Brain microvascular endothelial cell (primary cell): ENCODE measurements around the gene TKTL1.

Experiments
- DNase-seq: peaks from one replicate; pipeline ENCODE4 v3.0.0-alpha.2; 2020
- H3K27ac ChIP-seq: fragments of 250-450 bp; sonication (Bioruptor Pico); 2 replicates; pipeline ENCODE4 v1.5.1; 2020; ENCODE audit warnings: mild to moderate bottlenecking, moderate library complexity
- H3K27me3 ChIP-seq: fragments of 250-450 bp; sonication (Bioruptor Pico); replicated peaks from 2 replicates; pipeline ENCODE4 v1.5.1; 2020; ENCODE audit warnings: mild to moderate bottlenecking
- H3K36me3 ChIP-seq: fragments of 250-450 bp; sonication (Bioruptor Pico); replicated peaks from 2 replicates; pipeline ENCODE4 v1.5.1; 2020; ENCODE audit warnings: mild to moderate bottlenecking
- H3K4me3 ChIP-seq: 2 replicates; pipeline ENCODE4 v1.5.1; 2011; ENCODE audit warnings: low read depth, mild to moderate bottlenecking, control low read depth, low read length, moderate library complexity
- in situ Hi-C: cut with HindIII; loops from 2 replicates; pipeline ENCODE4 v1.10.0; 2017; ENCODE audit warnings: low sequenced_read_pairs, low pct_ligation_motif_present
- TF ChIP-seq, protein P1 (sequence below): IDR thresholded peaks from 2 replicates; pipeline ENCODE4 v1.5.1; 2011; ENCODE audit warnings: low read depth, mild to moderate bottlenecking, moderate library complexity, low read length, control low read depth, inconsistent platforms; ENCODE audit errors: missing control alignments

Gene TKTL1

DNA sequence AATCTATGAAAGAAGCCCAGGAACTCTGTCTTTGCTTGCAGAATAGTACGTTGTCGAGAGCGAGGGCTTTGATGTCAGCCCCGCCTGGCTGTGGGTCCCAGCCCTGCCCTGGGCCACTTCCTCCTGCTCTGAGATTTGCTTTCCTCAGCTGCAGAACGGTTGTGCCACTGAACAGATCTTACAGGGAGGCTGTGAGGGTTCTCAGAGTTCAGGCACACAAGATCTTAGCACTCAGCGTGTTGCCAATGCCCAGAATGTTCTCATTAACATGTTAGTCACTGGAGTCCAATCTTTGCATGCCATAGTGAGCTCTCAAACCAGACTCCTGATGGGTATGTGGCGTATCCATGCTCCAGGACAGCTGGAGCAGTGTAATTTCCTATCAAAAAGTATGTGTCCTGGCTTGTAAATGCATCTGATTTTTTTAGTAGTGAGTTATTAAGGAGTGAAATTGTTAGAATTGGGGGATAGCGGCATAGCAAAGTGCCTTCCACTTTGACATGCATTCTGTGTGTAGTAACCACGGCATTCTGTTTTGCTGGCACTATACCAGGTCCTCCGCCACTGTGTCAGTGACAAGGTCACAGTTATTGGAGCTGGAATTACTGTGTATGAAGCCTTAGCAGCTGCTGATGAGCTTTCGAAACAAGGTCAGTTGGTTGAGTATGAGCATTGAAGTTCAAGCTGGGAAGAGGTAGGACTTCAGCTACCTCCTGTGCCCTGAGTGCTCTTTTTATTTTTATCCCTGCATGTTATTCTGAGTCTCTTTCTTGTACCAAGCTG lies 31.6 kb downstream of the TKTL1 start:
- Histone ChIP-seq H3K4me3 (no peak overlapping the region), H3K36me3 (no peaks in the 10 kb centered on the region), H3K27me3 (peaks cover 7% of the 10 kb centered on the region), H3K27ac (no peak overlapping the region)
- TF ChIP-seq, protein P1, sequence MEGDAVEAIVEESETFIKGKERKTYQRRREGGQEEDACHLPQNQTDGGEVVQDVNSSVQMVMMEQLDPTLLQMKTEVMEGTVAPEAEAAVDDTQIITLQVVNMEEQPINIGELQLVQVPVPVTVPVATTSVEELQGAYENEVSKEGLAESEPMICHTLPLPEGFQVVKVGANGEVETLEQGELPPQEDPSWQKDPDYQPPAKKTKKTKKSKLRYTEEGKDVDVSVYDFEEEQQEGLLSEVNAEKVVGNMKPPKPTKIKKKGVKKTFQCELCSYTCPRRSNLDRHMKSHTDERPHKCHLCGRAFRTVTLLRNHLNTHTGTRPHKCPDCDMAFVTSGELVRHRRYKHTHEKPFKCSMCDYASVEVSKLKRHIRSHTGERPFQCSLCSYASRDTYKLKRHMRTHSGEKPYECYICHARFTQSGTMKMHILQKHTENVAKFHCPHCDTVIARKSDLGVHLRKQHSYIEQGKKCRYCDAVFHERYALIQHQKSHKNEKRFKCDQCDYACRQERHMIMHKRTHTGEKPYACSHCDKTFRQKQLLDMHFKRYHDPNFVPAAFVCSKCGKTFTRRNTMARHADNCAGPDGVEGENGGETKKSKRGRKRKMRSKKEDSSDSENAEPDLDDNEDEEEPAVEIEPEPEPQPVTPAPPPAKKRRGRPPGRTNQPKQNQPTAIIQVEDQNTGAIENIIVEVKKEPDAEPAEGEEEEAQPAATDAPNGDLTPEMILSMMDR, result no peak
- DNase-seq, result no peak
- in situ Hi-C loops, result no loop called here

DNA sequence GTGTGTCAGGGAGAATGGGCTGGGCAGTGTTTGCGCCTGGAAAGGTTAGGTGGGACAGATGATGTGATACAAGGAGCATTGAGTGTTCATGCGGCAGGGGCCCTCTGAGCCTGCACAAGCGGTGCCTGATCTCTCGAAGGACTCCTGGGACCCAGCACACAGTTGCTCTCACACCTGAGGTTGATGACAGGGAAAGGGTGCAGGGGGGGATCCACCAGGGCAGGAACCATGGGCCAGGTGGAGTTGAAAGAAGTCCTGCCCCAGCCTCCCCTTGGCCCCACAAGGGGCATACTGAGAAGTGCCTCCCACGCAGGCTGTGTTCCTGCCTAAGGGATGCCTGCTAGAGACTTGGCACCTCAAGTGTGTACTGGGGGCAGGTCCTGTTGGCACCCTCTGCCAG lies 33.1 kb downstream of the TKTL1 start:
- in situ Hi-C loops, result no loop called here
- Histone ChIP-seq H3K36me3 (no peaks in the 10 kb centered on the region), H3K4me3 (no peak overlapping the region), H3K27me3 (no peaks in the 10 kb centered on the region), H3K27ac (no peak overlapping the region)
- TF ChIP-seq, protein P1, result no peak
- no peak for DNase-seq

DNA sequence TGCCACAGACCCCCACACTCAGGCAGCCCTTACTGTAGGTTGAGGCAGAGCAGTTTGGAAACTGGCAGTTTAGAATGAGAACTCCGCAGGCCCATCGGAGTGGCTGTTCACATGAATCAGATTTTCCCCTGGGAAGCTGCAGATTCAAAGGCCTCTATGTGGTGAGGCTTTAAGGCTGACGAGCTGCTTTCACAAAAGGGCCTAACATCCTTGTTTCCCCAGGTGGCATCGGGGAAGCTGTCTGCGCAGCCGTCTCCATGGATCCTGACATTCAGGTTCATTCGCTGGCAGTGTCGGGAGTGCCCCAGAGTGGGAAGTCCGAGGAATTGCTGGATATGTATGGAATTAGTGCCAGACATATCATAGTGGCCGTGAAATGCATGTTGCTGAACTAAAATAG lies 33.7 kb downstream of the TKTL1 start:
- H3K4me3 ChIP-seq, result no peak overlapping the region
- TF ChIP-seq, protein P1, result no peak
- no peak overlapping the region for H3K27ac ChIP-seq
- no peak for DNase-seq
- no peaks in the 10 kb centered on the region for H3K27me3 ChIP-seq
- H3K36me3 ChIP-seq, result no peaks in the 10 kb centered on the region
- in situ Hi-C loops, result no loop called here

DNA sequence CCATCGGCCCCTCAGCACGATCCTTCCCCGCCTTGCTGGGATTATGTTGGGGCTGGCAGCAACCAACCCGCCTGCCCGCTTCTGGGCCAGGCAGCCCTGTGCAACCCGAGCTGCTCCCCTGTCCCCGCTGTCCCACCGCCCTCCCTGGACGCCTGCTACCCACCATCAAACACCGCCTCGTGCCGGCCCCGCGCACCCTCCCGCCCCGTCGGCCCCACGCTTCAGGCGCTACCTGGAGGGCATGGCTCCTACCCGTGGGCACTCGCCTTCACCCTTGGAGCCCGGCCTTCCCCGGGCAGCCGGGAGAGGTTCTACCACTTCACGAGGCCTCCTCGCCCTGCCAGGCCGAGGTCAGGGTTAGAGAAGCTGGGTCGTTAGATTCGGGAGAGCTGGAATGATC lies 37.0 kb downstream of the TKTL1 start:
- H3K27ac ChIP-seq, result no peak overlapping the region
- TF ChIP-seq, protein P1, result no peak
- DNase-seq, result no peak
- in situ Hi-C loops, result no loop called here
- H3K36me3 ChIP-seq, result no peaks in the 10 kb centered on the region
- no peak overlapping the region for H3K4me3 ChIP-seq
- H3K27me3 ChIP-seq, result no peaks in the 10 kb centered on the region

DNA sequence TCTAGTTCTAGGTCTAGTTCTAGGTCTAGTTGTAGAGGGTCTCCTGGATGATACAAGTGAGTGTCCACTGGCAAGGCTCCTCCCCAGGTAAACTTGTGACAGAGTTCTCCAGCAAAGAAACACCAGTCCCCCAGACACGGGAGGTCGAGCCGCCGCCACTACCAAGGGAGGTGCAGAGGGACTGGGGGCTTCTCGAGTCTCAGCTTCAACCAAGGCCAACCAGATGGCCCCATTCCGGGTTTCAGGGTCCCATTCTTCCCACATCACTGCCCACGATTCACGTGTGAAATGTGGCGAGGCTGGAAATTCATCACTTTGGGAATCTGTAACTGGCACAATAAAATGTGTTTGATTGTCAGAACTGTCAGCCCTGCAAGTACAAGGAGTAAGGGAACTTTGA lies 37.5 kb downstream of the TKTL1 start:
- TF ChIP-seq, protein P1, result no peak
- Histone ChIP-seq H3K36me3 (no peaks in the 10 kb centered on the region), H3K4me3 (no peak overlapping the region), H3K27ac (no peak overlapping the region), H3K27me3 (no peaks in the 10 kb centered on the region)
- DNase-seq, result no peak
- in situ Hi-C loops, result no loop called here

DNA sequence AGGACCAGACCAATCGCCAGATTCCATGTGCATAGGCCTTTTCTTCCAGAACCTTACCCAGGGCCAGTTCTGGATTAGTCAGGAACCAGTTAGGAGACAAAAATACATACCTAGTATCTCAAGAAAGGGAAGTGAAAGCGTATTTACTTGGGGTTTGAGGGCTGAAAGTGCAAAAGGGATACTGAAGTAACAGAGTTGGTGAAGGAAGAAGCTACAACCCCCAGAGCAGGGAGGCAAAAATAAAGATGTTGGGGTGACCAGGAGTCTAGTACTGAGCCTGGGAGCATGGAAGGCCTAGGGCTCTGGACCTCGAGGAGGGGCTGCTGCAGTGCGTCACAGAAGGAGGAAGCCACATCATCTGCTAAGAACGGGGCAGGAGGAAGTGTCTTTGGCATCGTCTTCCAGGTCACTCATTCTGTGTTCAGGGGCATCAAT lies 38.3 kb downstream of the TKTL1 start:
- TF ChIP-seq, protein P1, result no peak
- no peak overlapping the region for H3K4me3 ChIP-seq
- no peaks in the 10 kb centered on the region for H3K36me3 ChIP-seq
- in situ Hi-C loops, result no loop called here
- no peaks in the 10 kb centered on the region for H3K27me3 ChIP-seq
- no peak overlapping the region for H3K27ac ChIP-seq
- no peak for DNase-seq
